HCT116 (cell line): Measurements from ENCODE around the gene DDX54. TPM values are rescaled to one million over a fixed set of nuclear protein-coding genes. Genes with fewer than 3 reads are reported as not detected.

ENCODE experiments used
- ATAC-seq: fragments of 200-7000 bp; cut with Tn5 transposase; 2 replicates; pipeline ENCODE4 v1.9.1; 2020; ENCODE audit warnings: mild to moderate bottlenecking, moderate library complexity
- BruUV-seq: library from RNA; stranded (reverse); fragments of 400-500 nt; replicated peaks from 2 replicates; lab custom pipeline; 2021; lab: Mats Ljungman, UMichigan
- CTCF ChIA-PET: fragments of 300-600 bp; sonication (Branson Sonifier 250); formaldehyde crosslinking; loops from one replicate; lab custom pipeline; 2021; ENCODE audit warnings: antibody characterized with exemption; lab: Charles Lee
- POLR2A ChIA-PET: fragments of 300-600, 350-600 bp; sonication (Branson Sonifier 250); formaldehyde crosslinking; loops from one replicate; lab custom pipeline; 2021; ENCODE audit warnings: antibody characterized with exemption; lab: Charles Lee
- RAD21 ChIA-PET, 2 experiments: fragments of 300-600 bp; sonication (Branson Sonifier 250); formaldehyde crosslinking; loops; one replicate each; lab custom pipeline; 2023; ENCODE audit warnings: low total read pairs in 2 of 2; ENCODE audit not compliant: uncharacterized antibody in 2 of 2, unreplicated experiment in 2 of 2, low non-redundant PET in 1 of 2; lab: Charles Lee
- DNase-seq: peaks from one replicate; pipeline ENCODE4 v3.0.0-alpha.2; 2010; ENCODE audit warnings: low read depth, low spot score
- H2AFZ ChIP-seq: fragments of 200-600 bp; shearing (Covaris generic), sonication (generic); 2 replicates; pipeline ENCODE4 v1.6.1; 2017; ENCODE audit warnings: low read depth, mixed run types, mixed read lengths, antibody characterized with exemption, low read length; ENCODE audit not compliant: poor library complexity, severe bottlenecking
- H3K27ac ChIP-seq: 2 replicates; pipeline ENCODE4 v1.5.1; 2012; ENCODE audit warnings: low read depth, low read length
- H3K27me3 ChIP-seq: fragments of 200-600 bp; sonication (generic); 2 replicates; pipeline ENCODE4 v1.6.1; 2016; ENCODE audit warnings: mixed run types, low read length, mixed read lengths; ENCODE audit not compliant: insufficient read depth
- H3K36me3 ChIP-seq, 2 experiments: fragments of 200-500 bp in 1 of 2; fragments of 200-600 bp in 1 of 2; sonication (Bioruptor generic) in 1 of 2; sonication (generic) in 1 of 2; 2 replicates each; pipeline versions ENCODE4 v1.5.1 to v1.6.1; 2014 to 2016; ENCODE audit warnings: low read length in 2 of 2, inconsistent platforms in 1 of 2, mixed read lengths in 1 of 2, mixed run types in 1 of 2; ENCODE audit not compliant: insufficient read depth in 2 of 2, control insufficient read depth in 1 of 2
- H3K4me1 ChIP-seq, 2 experiments: fragments of 200-600 bp in 1 of 2; sonication (generic) in 1 of 2; 2 replicates each; pipeline versions ENCODE4 v1.5.1 to v1.6.1; 2012 to 2017; ENCODE audit warnings: low read length in 2 of 2, inconsistent platforms in 1 of 2, mild to moderate bottlenecking in 1 of 2, mixed read lengths in 1 of 2, mixed run types in 1 of 2, moderate library complexity in 1 of 2; ENCODE audit not compliant: insufficient read depth in 2 of 2, control insufficient read depth in 1 of 2
- H3K4me2 ChIP-seq: fragments of 200-600 bp; sonication (generic); 2 replicates; pipeline ENCODE4 v1.6.1; 2017; ENCODE audit warnings: mixed run types, low read length, mixed read lengths
- H3K4me3 ChIP-seq, 2 experiments: fragments of 200-600 bp in 1 of 2; sonication (generic) in 1 of 2; replicated peaks in 1 of 2; 2 replicates each; pipeline ENCODE4 v1.5.1; 2011 to 2016; ENCODE audit warnings: low read length in 2 of 2, control low read depth in 1 of 2, low read depth in 1 of 2, mild to moderate bottlenecking in 1 of 2, mixed read lengths in 1 of 2, mixed run types in 1 of 2
- H3K79me2 ChIP-seq: fragments of 200-600 bp; sonication (generic); 2 replicates; pipeline ENCODE4 v1.6.1; 2017; ENCODE audit warnings: mild to moderate bottlenecking, mixed run types, low read length, moderate library complexity, mixed read lengths; ENCODE audit not compliant: insufficient read depth
- H3K9ac ChIP-seq: fragments of 200-600 bp; sonication (generic); 2 replicates; pipeline ENCODE4 v1.6.1; 2016; ENCODE audit warnings: low read length, mixed read lengths
- H3K9me2 ChIP-seq: fragments of 200-600 bp; sonication (generic), shearing (Covaris generic); 2 replicates; pipeline ENCODE4 v1.6.1; 2017; ENCODE audit warnings: mixed run types, mild to moderate bottlenecking, moderate library complexity; ENCODE audit not compliant: insufficient read depth
- H3K9me3 ChIP-seq, 2 experiments: fragments of 200-500 bp in 1 of 2; fragments of 200-600 bp in 1 of 2; sonication (Bioruptor generic) in 1 of 2; sonication (generic) in 1 of 2; 2 replicates each; pipeline ENCODE4 v1.6.1; 2014 to 2017; ENCODE audit warnings: low read length in 2 of 2, mixed read lengths in 2 of 2, inconsistent platforms in 1 of 2, low read depth in 1 of 2, mild to moderate bottlenecking in 1 of 2, mixed run types in 1 of 2, moderate library complexity in 1 of 2; ENCODE audit not compliant: control insufficient read depth in 1 of 2, insufficient read depth in 1 of 2
- H4K20me1 ChIP-seq: fragments of 200-600 bp; sonication (generic), shearing (Covaris generic); 2 replicates; pipeline ENCODE4 v1.6.1; 2017; ENCODE audit warnings: mixed run types, mild to moderate bottlenecking, moderate library complexity; ENCODE audit not compliant: insufficient read depth
- CBX3 ChIP-seq: IDR thresholded peaks from 2 replicates; pipeline ENCODE4 v1.6.1; 2012; ENCODE audit warnings: low read depth
- CEBPB ChIP-seq: IDR thresholded peaks from 2 replicates; pipeline ENCODE4 v1.6.1; 2012; ENCODE audit warnings: low read depth
- EZH2phosphoT487 ChIP-seq: fragments of 200-600 bp; IDR thresholded peaks from 2 replicates; pipeline ENCODE4 v1.6.1; 2018; ENCODE audit warnings: antibody characterized with exemption, borderline replicate concordance
- POLR2A ChIP-seq: IDR thresholded peaks from 2 replicates; pipeline ENCODE4 v1.7.0; 2011; ENCODE audit warnings: borderline replicate concordance; ENCODE audit not compliant: insufficient read depth, insufficient read length; ENCODE audit errors: extremely low read depth
- SIN3A ChIP-seq: IDR thresholded peaks from 2 replicates; pipeline ENCODE4 v1.6.1; 2012; ENCODE audit warnings: low read depth
- SP1 ChIP-seq: IDR thresholded peaks from 2 replicates; pipeline ENCODE4 v1.6.1; 2012; ENCODE audit warnings: low read depth
- TCF7L2 ChIP-seq: IDR thresholded peaks from 2 replicates; pipeline ENCODE4 v1.7.0; 2011; ENCODE audit warnings: borderline replicate concordance, inconsistent platforms; ENCODE audit not compliant: insufficient read depth, insufficient read length; ENCODE audit errors: extremely low read depth
- YY1 ChIP-seq: IDR thresholded peaks from 2 replicates; pipeline ENCODE4 v1.6.1; 2011; ENCODE audit warnings: low read length, low read depth, moderate library complexity, mild to moderate bottlenecking; ENCODE audit not compliant: insufficient replicate concordance; ENCODE audit errors: extremely low read depth
- ZFX ChIP-seq: fragments of 450-650 bp; IDR thresholded peaks from 2 replicates; pipeline ENCODE4 v1.6.1; 2017
- ZNF274 ChIP-seq: fragments of 200-500 bp; sonication (Bioruptor generic); IDR thresholded peaks from 2 replicates; pipeline ENCODE4 v1.6.1; 2014; ENCODE audit warnings: mild to moderate bottlenecking, low read depth, low read length, inconsistent platforms
- intact Hi-C: fragments of 100-400 bp; cut with micrococcal nuclease; formaldehyde crosslinking; loops from 2 replicates; pipeline ENCODE4 v1.10.0; 2022
- total RNA-seq: library from RNA; stranded (reverse); gene quantifications from one replicate; pipeline ENCODE4 v1.2.1, GENCODE V29; 2021; ENCODE audit not compliant: unreplicated experiment
- TF ChIP-seq, protein P1 (sequence below): IDR thresholded peaks from 2 replicates; pipeline ENCODE4 v1.6.1; 2012
- TF ChIP-seq, protein P2 (sequence below): IDR thresholded peaks from 2 replicates; pipeline ENCODE4 v1.6.1; 2012; ENCODE audit warnings: low read depth
- TF ChIP-seq, protein P3 (sequence below): IDR thresholded peaks from 2 replicates; pipeline ENCODE4 v1.6.1; 2012
- TF ChIP-seq, protein P4 (sequence below), 3 experiments: fragments of 200-600 bp in 1 of 3; sonication (generic) in 1 of 3; IDR thresholded peaks in 2 of 3; conservative IDR thresholded peaks in 1 of 3; 2 replicates each; pipeline ENCODE4 v1.5.1; 2012 to 2017; ENCODE audit warnings: low read depth in 2 of 3, low read length in 2 of 3, antibody characterized with exemption in 1 of 3, borderline replicate concordance in 1 of 3, control low read depth in 1 of 3, mild to moderate bottlenecking in 1 of 3, mixed read lengths in 1 of 3, mixed run types in 1 of 3, moderate library complexity in 1 of 3; ENCODE audit not compliant: insufficient read depth in 1 of 3

DDX54 gene
- total RNA-seq, 1 experiment from 2014 or later: 110 TPM

DNA sequence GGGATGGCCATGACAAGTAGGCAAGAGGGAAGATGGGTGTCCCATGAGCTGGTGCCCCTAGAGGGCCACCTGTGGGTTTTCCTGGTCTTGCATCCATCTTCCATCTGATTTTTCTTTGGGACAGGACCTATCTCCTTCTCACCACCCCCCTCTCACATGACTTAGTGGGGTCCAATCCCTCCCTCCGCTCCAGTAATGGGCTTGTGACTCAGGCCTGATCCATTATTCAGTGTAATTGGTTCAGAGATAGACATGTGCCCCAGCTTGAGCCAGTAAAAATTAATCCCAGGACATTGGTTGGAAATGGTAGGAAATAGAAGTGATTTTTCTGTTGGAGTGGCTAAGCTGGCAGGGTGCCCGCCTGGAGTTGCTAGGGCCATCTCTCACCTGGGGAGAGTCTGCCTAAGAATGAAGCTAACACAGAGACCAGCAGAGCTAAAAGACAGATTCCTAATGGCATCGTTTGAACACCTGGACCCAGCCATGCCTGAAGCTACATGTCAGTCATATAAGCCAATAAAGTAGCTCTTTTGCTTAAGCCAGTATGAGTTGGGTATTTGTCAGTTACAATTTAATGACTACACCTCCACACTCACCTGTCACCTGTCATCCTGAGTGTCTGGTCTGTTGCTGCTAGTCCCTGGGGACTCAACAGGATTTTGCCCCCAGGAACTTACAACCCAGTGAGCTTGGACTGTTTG is 64.5 kb downstream of the DDX54 start (continued):
- TF ChIP-seq, protein P1, sequence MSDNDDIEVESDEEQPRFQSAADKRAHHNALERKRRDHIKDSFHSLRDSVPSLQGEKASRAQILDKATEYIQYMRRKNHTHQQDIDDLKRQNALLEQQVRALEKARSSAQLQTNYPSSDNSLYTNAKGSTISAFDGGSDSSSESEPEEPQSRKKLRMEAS: no peak
- TF ChIP-seq SP1 (no peak), SIN3A (no peak), POLR2A (no peak)
- TF ChIP-seq, protein P2, sequence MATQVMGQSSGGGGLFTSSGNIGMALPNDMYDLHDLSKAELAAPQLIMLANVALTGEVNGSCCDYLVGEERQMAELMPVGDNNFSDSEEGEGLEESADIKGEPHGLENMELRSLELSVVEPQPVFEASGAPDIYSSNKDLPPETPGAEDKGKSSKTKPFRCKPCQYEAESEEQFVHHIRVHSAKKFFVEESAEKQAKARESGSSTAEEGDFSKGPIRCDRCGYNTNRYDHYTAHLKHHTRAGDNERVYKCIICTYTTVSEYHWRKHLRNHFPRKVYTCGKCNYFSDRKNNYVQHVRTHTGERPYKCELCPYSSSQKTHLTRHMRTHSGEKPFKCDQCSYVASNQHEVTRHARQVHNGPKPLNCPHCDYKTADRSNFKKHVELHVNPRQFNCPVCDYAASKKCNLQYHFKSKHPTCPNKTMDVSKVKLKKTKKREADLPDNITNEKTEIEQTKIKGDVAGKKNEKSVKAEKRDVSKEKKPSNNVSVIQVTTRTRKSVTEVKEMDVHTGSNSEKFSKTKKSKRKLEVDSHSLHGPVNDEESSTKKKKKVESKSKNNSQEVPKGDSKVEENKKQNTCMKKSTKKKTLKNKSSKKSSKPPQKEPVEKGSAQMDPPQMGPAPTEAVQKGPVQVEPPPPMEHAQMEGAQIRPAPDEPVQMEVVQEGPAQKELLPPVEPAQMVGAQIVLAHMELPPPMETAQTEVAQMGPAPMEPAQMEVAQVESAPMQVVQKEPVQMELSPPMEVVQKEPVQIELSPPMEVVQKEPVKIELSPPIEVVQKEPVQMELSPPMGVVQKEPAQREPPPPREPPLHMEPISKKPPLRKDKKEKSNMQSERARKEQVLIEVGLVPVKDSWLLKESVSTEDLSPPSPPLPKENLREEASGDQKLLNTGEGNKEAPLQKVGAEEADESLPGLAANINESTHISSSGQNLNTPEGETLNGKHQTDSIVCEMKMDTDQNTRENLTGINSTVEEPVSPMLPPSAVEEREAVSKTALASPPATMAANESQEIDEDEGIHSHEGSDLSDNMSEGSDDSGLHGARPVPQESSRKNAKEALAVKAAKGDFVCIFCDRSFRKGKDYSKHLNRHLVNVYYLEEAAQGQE: no peak

DNA sequence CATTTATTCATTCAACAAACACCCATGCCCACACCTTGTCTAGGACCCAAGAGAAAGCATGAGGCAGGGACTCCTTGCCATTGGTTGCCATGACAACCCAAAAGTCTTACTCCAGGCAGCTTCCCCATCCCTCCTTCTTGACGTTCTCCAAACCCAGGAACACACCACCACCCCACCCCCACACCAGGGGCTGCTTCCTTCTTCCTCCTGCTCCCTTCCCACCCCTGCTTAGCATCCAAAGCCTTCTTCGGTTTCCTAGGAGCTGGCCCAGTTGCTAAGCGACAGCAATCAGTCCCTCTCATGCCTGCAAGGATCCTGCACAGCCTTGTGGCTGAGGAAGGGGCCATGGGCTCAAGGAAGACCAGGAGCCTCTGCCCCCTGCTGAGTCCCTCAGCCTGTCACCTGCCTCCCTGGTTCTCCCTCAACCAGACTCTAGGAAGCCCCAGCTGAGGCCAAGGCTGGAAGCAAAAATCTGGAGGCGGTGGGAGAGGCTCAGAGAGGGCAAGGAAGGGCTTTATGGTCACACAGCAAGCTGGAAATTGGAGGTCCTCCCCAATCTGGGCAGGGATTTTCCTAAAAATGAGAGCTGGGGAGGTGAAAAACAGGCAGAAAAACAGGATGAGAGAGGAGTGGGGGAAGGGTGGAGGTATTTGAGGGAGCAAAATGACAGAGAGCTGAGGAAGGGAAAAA is 65.2 kb downstream of the DDX54 start:
- CTCF ChIA-PET: interaction anchor here (1.0 to 1.2 kb wide), 2 partner anchors 11 to 14 kb away, joined by 3 read pairs; no protein-coding TSS in a partner anchor
- no peak overlapping the region for H3K4me3 ChIP-seq
- ATAC-seq (no peak), DNase-seq (no peak)
- no peak overlapping the region for H3K4me2 ChIP-seq
- H3K27me3 ChIP-seq: no peaks in the 10 kb centered on the region
- H3K9me3 ChIP-seq: no peaks in the 10 kb centered on the region
- RAD21 ChIA-PET: no interaction called here
- H3K4me1 ChIP-seq: peaks cover 0 to 9% of the 10 kb centered on the region in 2 experiments; a peak in 2 of 4 replicates
- no peak overlapping the region for H2AFZ ChIP-seq
- no peaks in the 10 kb centered on the region for H4K20me1 ChIP-seq
- H3K9me2 ChIP-seq: no peaks in the 10 kb centered on the region
- intact Hi-C loops: no loop called here
- H3K36me3 ChIP-seq: peaks cover 3 to 5% of the 10 kb centered on the region in 2 experiments; a peak in 3 of 4 replicates
- H3K27ac ChIP-seq: no peak overlapping the region
- no peaks in the 10 kb centered on the region for H3K79me2 ChIP-seq
- no peak overlapping the region for H3K9ac ChIP-seq
- no TSS peak for BruUV-seq
- POLR2A ChIA-PET: interaction anchor here (1.2 kb wide), 1 partner anchor 16 kb away, joined by 3 read pairs; the partner anchor contains the start of gene RASAL1
- TF ChIP-seq TCF7L2: no peak
- TF ChIP-seq, protein P3, sequence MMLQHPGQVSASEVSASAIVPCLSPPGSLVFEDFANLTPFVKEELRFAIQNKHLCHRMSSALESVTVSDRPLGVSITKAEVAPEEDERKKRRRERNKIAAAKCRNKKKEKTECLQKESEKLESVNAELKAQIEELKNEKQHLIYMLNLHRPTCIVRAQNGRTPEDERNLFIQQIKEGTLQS: no peak
- TF ChIP-seq, protein P4, sequence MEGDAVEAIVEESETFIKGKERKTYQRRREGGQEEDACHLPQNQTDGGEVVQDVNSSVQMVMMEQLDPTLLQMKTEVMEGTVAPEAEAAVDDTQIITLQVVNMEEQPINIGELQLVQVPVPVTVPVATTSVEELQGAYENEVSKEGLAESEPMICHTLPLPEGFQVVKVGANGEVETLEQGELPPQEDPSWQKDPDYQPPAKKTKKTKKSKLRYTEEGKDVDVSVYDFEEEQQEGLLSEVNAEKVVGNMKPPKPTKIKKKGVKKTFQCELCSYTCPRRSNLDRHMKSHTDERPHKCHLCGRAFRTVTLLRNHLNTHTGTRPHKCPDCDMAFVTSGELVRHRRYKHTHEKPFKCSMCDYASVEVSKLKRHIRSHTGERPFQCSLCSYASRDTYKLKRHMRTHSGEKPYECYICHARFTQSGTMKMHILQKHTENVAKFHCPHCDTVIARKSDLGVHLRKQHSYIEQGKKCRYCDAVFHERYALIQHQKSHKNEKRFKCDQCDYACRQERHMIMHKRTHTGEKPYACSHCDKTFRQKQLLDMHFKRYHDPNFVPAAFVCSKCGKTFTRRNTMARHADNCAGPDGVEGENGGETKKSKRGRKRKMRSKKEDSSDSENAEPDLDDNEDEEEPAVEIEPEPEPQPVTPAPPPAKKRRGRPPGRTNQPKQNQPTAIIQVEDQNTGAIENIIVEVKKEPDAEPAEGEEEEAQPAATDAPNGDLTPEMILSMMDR (IDR thresholded peaks at IDR 0.05 in 2 of 3, conservative IDR thresholded peaks at IDR 0.05 in 1 of 3; ENCODE audit: borderline replicate concordance in 1 of 3, insufficient read depth in 1 of 3, low read depth in 2 of 3, low read length in 2 of 3): no peak
- no peak for TF ChIP-seq ZFX
- no peak for TF ChIP-seq ZNF274
- no peak for TF ChIP-seq POLR2A
- no peak for TF ChIP-seq CBX3
- no peak for TF ChIP-seq SIN3A
- TF ChIP-seq CEBPB: no peak
- TF ChIP-seq YY1: no peak
- TF ChIP-seq EZH2phosphoT487: no peak
